H4 (cell line): ENCODE data around the gene TRMU. TPM values are rescaled to one million over a fixed set of nuclear protein-coding genes. Genes with fewer than 3 reads are reported as not detected.
"Not testable (repeated sequence)": the region's sequence is repeated elsewhere in the genome, so short reads cannot be mapped to it uniquely, and the experiment has no call there.

Experiments
- DNase-seq: peaks from one replicate; pipeline ENCODE4 v3.0.0-alpha.2; 2015; ENCODE audit warnings: low spot score
- total RNA-seq: library from RNA; depleted of rRNA; stranded (reverse); fragments of >200 nt; shearing (Covaris generic); gene quantifications from 2 replicates; pipeline ENCODE4 v1.2.3, GENCODE V29; 2014

The TRMU gene
- total RNA-seq, 1 experiment from 2014 or later = 37.0 TPM

- DNase-seq = no peak
These were observed 36.4 kb upstream of the TRMU start for GRCh38 chr22:46299101-46299500.

- no peak for DNase-seq
These were observed 35.0 kb upstream of the TRMU start for GRCh38 chr22:46300491-46300890.

GRCh38 chr22:46303347-46303965, 32.1 kb upstream of the TRMU start:
- no peak for DNase-seq

- no peak for DNase-seq
These were observed 27.1 kb upstream of the TRMU start for GRCh38 chr22:46308283-46308988.

- DNase-seq = no peak
These were observed 25.9 kb upstream of the TRMU start for GRCh38 chr22:46309526-46310085.

GRCh38 chr22:46312056-46312455, 23.5 kb upstream of the TRMU start:
- DNase-seq = no peak

- DNase-seq = not testable (repeated sequence)
These were observed 22.7 kb upstream of the TRMU start for GRCh38 chr22:46312848-46313247.

GRCh38 chr22:46315976-46316375, 19.5 kb upstream of the TRMU start:
- DNase-seq = no peak

- DNase-seq = no peak
These were observed 17.9 kb upstream of the TRMU start for GRCh38 chr22:46317646-46318045.

- no peak for DNase-seq
These were observed 16.9 kb upstream of the TRMU start for GRCh38 chr22:46318576-46318975.

GRCh38 chr22:46319319-46319718, 16.2 kb upstream of the TRMU start:
- no peak for DNase-seq

- DNase-seq = no peak
These were observed 15.3 kb upstream of the TRMU start for GRCh38 chr22:46320166-46320710.

- no peak for DNase-seq
These were observed 14.7 kb upstream of the TRMU start for GRCh38 chr22:46320716-46321386.

GRCh38 chr22:46322711-46323110, 12.8 kb upstream of the TRMU start:
- DNase-seq = no peak

GRCh38 chr22:46323162-46323561, 12.4 kb upstream of the TRMU start:
- no peak for DNase-seq

GRCh38 chr22:46326066-46326680, 9.3 kb upstream of the TRMU start:
- no peak for DNase-seq

- DNase-seq = no peak
These were observed 7.6 kb upstream of the TRMU start for GRCh38 chr22:46327691-46328465.

- DNase-seq = no peak
These were observed 6.7 kb upstream of the TRMU start for GRCh38 chr22:46328797-46329196.

GRCh38 chr22:46329616-46330015, 5.9 kb upstream of the TRMU start:
- no peak for DNase-seq

GRCh38 chr22:46330426-46330825, 5.1 kb upstream of the TRMU start:
- no peak for DNase-seq

GRCh38 chr22:46331496-46331895, 4.0 kb upstream of the TRMU start:
- DNase-seq = no peak
